Skin of body (tissue), 2 donors: ENCODE measurements around the gene CREB3L1. TPM values are rescaled to one million over a fixed set of nuclear protein-coding genes. Genes with fewer than 3 reads are reported as not detected.

ENCODE experiments used
- DNase-seq: peaks from one replicate; lab custom pipeline; 2025; lab: John Stamatoyannopoulos, UW
- total RNA-seq: library from RNA; depleted of rRNA; stranded (reverse); fragments of >200 nt; gene quantifications from one replicate; pipeline ENCODE4 v1.2.3, GENCODE V29; 2014

CREB3L1 gene
- total RNA-seq, 1 donor from 2014 or later, result 27.1 TPM

DNA sequence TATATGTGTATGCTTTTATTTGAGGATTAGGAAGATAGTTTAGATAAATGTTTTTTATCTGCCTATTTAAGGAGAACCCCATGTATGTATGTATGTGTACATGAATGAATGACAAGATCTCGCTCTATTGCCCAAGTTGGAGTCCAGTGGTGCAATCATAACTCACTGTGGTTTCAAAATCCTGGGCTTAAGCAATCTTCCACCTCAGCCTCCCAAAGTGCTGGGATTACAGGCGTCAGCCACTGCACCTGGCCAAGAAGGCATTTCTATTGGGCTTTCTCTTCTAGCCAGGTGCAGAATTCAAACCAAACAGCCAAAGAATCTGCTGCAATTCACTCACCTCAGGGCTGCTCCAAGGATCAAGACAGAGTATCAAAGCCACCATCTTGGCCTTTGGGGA is 44.3 kb downstream of the CREB3L1 start:
- DNase-seq, result no peak

GRCh38 chr11:46322759-46323158 is 45.3 kb downstream of the CREB3L1 start:
- DNase-seq, result no peak

GRCh38 chr11:46326813-46327416 is 49.5 kb downstream of the CREB3L1 start:
- no peak for DNase-seq

- no peak for DNase-seq
Measured at GRCh38 chr11:46327829-46328228, 50.4 kb downstream of the CREB3L1 start.

GRCh38 chr11:46330154-46330553 is 52.7 kb downstream of the CREB3L1 start:
- DNase-seq, result no peak

DNA sequence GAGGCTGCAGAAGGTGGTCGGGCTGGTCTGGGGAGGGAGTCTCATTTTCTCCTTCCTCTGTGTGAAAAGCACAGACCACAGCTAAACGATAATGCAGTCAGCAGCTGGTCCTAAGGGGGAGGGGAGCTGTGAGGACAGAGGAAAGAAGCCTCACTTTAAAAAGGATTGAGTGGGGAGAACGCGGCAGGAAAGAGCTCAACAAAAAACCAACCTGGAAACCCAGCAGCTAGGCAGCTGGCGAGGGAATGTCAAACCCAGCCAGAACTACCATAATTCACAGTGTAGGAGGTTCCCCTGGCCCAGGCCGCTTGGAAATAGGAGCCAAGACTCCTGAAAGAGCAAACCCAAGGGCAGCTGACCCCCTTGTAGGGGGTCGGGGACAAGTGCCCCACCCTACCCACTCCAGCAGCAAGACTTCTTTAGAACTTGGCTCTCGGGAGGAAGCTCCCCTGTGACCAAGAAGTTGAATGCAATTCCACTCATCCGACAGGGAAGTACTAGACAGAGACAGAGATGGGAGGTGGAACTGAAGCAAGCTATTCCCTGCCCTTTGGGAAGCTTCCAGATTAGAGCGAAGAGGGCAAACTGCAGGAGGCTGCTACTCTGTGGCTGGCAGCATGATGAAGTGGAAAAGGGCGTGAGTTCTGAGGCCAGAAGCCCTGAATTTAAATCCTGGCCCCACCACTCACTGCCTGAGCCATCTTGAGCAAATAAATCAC is 53.3 kb downstream of the CREB3L1 start:
- DNase-seq, result no peak

DNA sequence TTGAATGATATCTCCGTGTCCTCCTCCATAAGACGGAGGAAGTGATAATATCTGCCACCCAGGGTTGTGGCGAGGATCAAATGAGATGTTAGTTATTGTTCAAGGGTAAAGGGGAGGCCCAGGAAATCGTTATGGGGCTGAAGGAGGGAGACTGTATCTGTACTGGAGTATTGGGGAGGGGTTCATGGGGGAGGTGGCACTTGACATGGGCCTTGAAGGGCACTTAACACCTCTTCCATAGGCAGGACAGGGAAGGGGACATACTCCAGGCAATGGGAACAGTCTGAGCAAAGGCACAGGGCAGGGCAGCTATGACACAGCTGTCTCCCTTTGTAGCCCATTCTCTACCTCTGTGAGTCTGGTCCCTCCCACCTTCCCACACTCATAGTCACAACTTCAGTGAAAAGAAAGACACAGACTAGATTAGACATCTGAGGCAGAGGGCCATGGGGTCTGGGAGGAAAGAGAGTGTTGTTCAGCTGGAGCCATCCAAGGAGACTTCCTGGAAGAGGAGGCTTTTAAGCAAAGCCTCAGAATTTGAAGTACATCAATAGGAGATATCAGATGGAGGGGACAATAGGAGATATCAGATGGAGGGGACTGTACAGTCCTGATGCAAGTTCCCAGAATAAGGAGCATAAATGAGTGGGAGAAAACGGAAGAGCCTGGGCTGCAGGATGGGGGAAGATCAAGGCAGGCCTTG is 54.0 kb downstream of the CREB3L1 start:
- no peak for DNase-seq

- no peak for DNase-seq
Measured at GRCh38 chr11:46332093-46332567, 54.7 kb downstream of the CREB3L1 start.

- no peak for DNase-seq
Measured at GRCh38 chr11:46332568-46333393, 55.3 kb downstream of the CREB3L1 start.

DNA sequence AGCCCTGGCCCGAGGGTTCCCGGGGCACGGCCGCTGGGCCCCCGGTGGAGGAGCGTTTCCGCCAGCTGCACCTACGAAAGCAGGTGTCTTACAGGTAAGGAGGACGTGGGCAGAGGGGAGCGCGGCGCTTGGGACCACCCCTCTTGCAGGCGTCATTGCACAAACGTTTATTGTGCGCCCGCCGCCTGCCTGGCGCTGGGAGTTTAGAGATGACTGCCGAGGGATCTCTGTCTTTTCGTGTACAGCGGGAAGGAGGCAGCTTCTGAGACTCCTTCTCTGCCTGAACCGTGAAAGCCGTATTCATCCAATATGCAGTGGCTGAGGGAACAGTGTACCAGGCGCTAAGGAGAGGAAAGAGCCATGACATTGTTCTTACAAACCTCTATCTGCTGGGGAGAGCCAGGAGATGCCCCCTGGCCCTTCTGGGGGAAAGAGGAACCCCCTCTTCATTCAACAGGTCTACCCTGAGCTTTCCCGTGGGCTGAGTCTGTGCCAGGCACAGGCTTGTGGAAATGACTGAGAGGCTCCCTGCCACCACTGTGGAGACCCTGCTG is 56.0 kb downstream of the CREB3L1 start:
- no peak for DNase-seq

DNA sequence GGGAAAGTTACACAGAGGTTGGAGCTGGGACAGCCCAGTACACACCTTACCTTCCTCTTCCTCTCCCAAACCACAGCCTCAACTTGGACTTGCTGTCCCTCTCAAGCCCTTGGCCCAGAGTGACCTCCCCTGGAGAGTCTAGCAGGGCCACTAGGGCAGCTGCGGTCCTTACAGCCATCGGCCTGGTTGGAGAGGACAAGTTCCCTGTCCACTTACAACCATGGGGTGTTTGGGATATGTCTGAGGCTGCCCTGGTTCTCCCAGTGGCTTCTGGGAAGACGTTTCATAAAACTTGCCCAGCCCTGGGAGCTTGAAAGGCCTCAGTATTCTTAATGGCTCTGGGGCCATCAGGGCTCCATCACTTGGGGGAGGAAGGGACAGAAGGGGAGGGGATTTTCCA is 56.7 kb downstream of the CREB3L1 start:
- no peak for DNase-seq

- no peak for DNase-seq
Measured at GRCh38 chr11:46335271-46335670, 57.8 kb downstream of the CREB3L1 start.

DNA sequence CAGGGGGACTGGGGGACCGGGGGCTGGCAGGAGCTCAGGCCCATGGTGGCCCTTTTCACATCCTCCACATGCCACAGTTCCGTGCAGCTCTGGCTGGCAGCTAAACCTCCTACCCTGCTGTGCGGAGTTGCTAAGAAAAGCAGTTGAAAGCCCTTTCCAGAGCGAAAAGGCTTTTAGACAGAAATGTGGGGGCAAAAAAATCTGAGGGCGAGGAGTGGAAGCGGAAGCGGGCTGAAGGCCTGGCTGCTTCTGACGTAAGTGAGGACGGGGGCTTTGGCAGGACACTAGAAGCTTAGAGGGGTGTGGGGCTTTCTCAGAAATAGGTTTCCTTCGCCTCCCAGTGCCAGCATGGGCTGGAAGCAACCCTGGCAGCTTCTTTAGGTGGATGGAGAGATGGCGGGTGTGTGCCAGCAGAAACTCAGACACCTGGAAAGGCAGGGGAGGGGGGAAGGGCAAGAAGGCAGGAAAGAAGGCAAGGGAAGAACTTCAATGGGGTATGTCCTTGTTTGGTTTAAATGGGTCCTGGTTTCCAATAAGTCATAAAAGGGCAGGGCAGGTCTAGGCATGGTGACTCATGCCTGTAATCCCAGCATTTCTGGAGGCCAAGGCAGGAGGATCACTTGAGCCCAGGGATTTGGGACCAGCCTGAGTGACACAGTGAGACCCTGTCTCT is 58.6 kb downstream of the CREB3L1 start:
- DNase-seq, result no peak

- no peak for DNase-seq
Measured at GRCh38 chr11:46336563-46337180, 59.2 kb downstream of the CREB3L1 start.

- DNase-seq, result no peak
Measured at GRCh38 chr11:46337626-46338345, 60.3 kb downstream of the CREB3L1 start.

DNA sequence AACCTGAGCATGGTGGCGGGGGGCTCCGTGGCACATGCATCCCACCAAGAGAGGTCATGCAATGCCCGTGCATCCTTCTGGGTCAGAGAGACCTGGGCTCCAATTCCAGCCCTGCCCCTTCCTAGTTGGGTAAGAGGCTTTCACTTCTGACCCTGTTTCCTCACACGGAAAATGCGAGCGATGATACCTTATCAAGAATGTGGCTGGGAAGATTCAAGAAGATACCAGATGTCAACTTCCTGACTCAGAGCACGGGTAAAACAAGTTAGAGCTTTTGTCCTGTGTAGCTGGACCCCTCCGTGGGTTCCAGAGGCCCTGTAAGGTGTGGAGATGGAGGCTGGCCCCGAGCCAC is 61.1 kb downstream of the CREB3L1 start:
- no peak for DNase-seq

DNA sequence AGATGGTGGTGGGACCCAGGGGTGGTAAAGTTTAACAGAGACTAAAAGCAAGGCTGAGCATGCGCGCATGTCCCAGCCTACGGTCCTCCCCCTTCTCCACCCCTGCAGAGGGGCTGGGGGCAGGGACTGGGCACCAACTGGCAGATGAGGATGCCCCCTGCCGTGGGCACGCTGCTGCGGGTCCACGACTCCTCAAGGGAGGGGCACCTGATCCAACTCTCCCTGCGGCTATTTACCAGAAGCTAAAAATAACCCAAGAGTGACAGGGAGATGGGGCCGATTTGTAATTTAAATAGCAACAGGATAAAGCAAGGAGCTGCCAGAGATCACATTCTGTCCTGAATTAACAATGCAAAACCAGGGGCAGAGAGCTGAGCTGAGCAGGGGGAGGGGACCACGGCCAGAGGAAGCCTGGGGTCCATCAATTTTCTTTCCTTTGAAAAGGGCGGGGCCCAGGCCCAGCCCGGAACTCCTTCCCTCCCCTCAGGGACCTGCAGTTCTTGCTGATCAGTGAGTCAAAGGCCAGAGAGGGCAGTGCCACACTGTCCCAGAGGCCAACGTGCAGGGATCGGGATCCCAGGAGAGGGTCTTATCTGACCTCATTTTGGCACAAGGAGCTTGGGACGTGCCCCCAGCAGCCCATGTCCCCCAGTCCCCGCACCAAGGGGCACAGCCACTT is 61.7 kb downstream of the CREB3L1 start:
- no peak for DNase-seq

DNA sequence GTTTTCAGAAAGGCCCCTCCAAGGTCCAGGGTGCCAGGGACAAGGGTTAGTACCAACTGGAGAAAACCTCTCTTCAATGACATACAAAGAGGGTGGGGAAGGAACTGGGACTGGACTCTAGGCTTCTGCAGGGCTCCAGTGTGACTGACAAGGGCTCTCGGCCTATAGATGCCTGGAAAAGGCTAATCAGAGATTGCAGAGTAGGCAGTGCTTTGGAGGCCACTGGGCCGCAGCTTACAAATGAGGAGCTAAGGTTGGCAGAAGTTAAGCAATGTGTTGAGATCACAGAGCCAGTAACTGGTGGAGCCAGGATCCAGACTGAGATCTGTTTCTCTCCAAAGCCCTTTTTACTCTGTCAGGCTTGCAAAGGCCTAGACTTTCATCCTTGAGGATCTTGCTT is 62.4 kb downstream of the CREB3L1 start:
- no peak for DNase-seq

DNA sequence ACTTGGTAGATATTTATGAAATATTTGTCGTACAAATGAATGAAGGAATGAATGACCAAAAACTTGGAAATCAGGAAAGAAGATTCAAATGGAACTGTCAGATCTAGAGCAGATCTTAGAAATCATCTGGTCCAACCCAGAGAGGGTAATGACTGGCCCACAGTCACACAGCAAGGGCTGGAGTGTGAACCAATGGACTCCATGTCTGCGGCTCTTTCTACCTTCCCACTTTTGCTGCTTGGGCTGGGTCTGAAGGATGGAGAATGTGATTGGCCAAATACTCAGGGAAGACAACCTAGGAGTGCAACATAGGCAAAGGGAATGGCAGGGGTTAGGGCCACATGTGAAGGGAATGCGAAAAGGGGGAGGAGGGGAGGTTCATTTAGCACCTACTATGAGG is 64.0 kb downstream of the CREB3L1 start:
- DNase-seq, result no peak
